Body of pancreas (tissue), 4 donors: ENCODE results near the gene PEAR1.

Experiments used
- POLR2A ChIP-seq, 3 donors: fragments of 450-650 bp; IDR thresholded peaks; one replicate each; pipeline ENCODE4 v1.6.1; 2016; ENCODE audit warnings: antibody characterized with exemption in 3 of 3, mild to moderate bottlenecking in 2 of 3
- TF ChIP-seq, protein P1 (sequence below), 7 experiments: fragments of 450-650 bp in 4 of 7; fragments of 200-600 bp in 3 of 7; sonication (generic) in 3 of 7; IDR thresholded peaks; one replicate each; pipeline ENCODE4 v1.5.1; 2016 to 2019; ENCODE audit warnings: antibody characterized with exemption in 7 of 7

DNA sequence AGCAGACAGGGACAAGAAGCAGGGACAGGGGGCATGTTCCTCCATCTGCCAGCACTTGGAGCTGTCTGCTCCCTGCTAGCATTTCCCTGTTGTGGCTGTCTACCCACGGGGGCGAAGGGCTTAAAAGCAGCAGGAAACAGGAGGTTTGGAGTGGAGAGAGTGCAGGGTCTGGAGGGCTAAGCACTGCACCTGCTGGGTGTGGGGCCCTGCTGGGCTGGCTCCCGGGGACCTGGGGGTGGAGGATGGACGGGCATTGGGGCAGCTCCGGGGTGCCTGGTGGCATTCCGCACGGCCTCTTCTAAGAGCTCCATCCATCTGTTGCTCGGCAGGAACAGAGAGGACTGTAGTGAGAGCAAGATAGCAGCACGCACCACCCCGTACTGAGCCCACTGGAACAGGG is 48.2 kb downstream of the PEAR1 start:
- TF ChIP-seq POLR2A (IDR thresholded peaks at IDR 0.05) = no peak
- TF ChIP-seq, protein P1, sequence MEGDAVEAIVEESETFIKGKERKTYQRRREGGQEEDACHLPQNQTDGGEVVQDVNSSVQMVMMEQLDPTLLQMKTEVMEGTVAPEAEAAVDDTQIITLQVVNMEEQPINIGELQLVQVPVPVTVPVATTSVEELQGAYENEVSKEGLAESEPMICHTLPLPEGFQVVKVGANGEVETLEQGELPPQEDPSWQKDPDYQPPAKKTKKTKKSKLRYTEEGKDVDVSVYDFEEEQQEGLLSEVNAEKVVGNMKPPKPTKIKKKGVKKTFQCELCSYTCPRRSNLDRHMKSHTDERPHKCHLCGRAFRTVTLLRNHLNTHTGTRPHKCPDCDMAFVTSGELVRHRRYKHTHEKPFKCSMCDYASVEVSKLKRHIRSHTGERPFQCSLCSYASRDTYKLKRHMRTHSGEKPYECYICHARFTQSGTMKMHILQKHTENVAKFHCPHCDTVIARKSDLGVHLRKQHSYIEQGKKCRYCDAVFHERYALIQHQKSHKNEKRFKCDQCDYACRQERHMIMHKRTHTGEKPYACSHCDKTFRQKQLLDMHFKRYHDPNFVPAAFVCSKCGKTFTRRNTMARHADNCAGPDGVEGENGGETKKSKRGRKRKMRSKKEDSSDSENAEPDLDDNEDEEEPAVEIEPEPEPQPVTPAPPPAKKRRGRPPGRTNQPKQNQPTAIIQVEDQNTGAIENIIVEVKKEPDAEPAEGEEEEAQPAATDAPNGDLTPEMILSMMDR (IDR thresholded peaks at IDR 0.05) = no peak
